Measurements from ENCODE around the gene ATP6AP1. TPM values are rescaled to one million over a fixed set of nuclear protein-coding genes. Genes with fewer than 3 reads are reported as not detected.
A peak's percentile ranks its signal among the peaks of the same experiment; 100 is the strongest.

The ATP6AP1 gene
- total and polyA plus RNA-seq, 2 donors (not counting 1 experiment from before 2014, with no cell fraction given): 47.1 to 57.7 TPM

DNA sequence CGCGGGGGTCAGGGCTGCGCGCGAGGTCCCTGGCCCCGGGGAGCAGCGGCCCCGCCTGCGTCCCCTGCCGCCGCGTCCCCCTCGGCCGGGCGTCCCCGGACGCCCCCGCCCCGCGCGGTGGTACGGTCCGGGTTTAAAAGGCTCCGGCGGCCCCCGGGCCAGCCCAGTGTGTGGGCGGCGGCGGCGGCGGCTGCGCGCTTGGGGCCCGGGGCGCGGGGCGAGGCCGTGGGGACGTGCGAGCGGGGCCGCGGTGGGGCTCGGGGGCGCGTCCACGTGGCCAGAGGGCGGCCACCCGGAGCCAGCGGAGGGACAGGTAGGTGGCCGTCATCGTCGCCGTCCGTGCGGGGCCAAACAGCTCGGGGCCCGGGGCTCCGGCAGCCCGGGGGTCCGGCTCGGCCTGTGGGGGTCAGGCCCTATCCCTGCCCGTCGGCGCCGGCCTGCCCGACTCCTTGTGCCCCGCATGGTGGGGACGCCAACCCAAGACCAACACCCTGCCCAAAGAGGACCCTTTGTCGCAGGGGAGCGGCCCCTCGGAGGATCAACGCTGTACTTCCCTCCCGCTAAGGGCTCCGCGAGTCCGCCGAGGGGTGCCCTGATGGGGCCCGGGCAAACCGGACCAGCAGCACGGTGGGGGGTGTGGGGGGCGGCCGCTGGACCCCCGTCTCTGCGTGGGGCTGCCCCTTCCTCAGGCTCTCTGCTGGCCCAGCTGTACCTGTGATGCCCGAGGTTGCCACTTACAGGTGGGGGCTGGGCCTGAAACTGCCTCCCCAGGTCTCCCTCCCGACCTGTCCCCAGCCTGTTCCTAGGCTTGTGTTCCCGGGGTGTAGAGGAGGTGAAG is 29.9 kb downstream of the ATP6AP1 start, which contains the start of gene PLXNA3:
PLXNA3 (plus strand) TSS at position 166 of the 838 bp plus-strand sequence. CDS start 1,903 bp downstream, outside the sequence.
- ATAC-seq (ENCODE audit: low read depth) (peak; percentile 79), DNase-seq (peak; percentile 86)
- ChIA-PET POLR2A (interaction anchor here (0.6 to 2.2 kb wide), 10 partner anchors 15 to 1518 kb away, joined by 3 to 7 read pairs (median 4); partner anchors contain the start of genes LAGE3, RPL10, TAFAZZIN and UBL4A), CTCF (interaction anchor here (1.0 to 2.5 kb wide), 3 partner anchors 18 to 69 kb away, joined by 3 to 8 read pairs (median 3); partner anchors contain the start of gene SLC10A3)
- H3K27me3 Mint-ChIP-seq: no peaks in the 10 kb centered on the region
- intact Hi-C loops (cut with micrococcal nuclease): loop anchor here (5.0 kb wide), 3 partner anchors 34 to 59 kb away; partner anchors contain the start of genes FAM3A, SLC10A3 and TAFAZZIN
- H2AFZ ChIP-seq (ENCODE audit: insufficient read depth, low read depth, low read length, poor library complexity, severe bottlenecking): peak within 1 kb of the TSS; percentile 68
- peaks cover 6 to 18% of the 10 kb centered on the region in 2 donors for H3K4me1 ChIP-seq (ENCODE audit: control insufficient read depth in 2 of 2, insufficient read depth in 2 of 2, low read length in 2 of 2)
- peak within 1 kb of the TSS; percentile 85 for H3K4me2 ChIP-seq (replicated peaks; ENCODE audit: low read depth, low read length, poor library complexity, severe bottlenecking)
- under 1% methylated on average over 65 of the region's 88 CpGs for WGBS (ENCODE audit: insufficient coverage)
- peak within 1 kb of the TSS; percentile 96 for H3K27ac Mint-ChIP-seq
- peak within 1 kb of the TSS; percentile 23 to 69 (median 61) for H3K4me3 ChIP-seq (ENCODE audit: control extremely low read depth in 1 of 5, extremely low read depth in 1 of 5, insufficient read depth in 1 of 5, low read depth in 2 of 5, low read length in 4 of 5)
- TF ChIP-seq EZH2 (IDR thresholded peaks at IDR 0.05; ENCODE audit: borderline replicate concordance, insufficient read depth, low read depth, low read length, poor library complexity, severe bottlenecking) (no peak), CTCF (IDR thresholded peaks at IDR 0.05) (no peak)
- H3K4me3 Mint-ChIP-seq: peak within 1 kb of the TSS; percentile 95
- H3K9ac ChIP-seq (ENCODE audit: low read length): peak within 1 kb of the TSS; percentile 64
- peaks cover 0 to 5% of the 10 kb centered on the region in 2 experiments for H3K36me3 ChIP-seq (replicated peaks in 1 of 2; ENCODE audit: control extremely low read depth in 1 of 2, control insufficient read depth in 1 of 2, extremely low read depth in 1 of 2, insufficient read depth in 2 of 2, low read length in 1 of 2)
- H3K4me1 Mint-ChIP-seq: peaks cover 14% of the 10 kb centered on the region
- H3K9me3 ChIP-seq (ENCODE audit: control extremely low read depth in 1 of 3, control insufficient read depth in 2 of 3, insufficient read depth in 1 of 3, low read length in 2 of 3): no peaks in the 10 kb centered on the region
- no peaks in the 10 kb centered on the region for H3K9me3 Mint-ChIP-seq (ENCODE audit: insufficient read depth)
- no peaks in the 10 kb centered on the region for H4K20me1 ChIP-seq (ENCODE audit: control insufficient read depth, insufficient read depth, low read length, poor library complexity, severe bottlenecking)
- no peaks in the 10 kb centered on the region for H3K27me3 ChIP-seq (replicated peaks in 1 of 4; ENCODE audit: control extremely low read depth in 1 of 4, control insufficient read depth in 3 of 4, insufficient read depth in 4 of 4, low read length in 3 of 4)
- H3K79me2 ChIP-seq (ENCODE audit: control insufficient read depth, insufficient read depth, low read length): peaks cover 22% of the 10 kb centered on the region
- H3K27ac ChIP-seq (ENCODE audit: low read length in 2 of 2): peak within 1 kb of the TSS; percentile 24 to 66
